HCT116 (cell line): ENCODE results near the gene MTHFR. TPM values are rescaled to one million over a fixed set of nuclear protein-coding genes. Genes with fewer than 3 reads are reported as not detected.

ENCODE experiments used
- ATAC-seq: fragments of 200-7000 bp; cut with Tn5 transposase; 2 replicates; pipeline ENCODE4 v1.9.1; 2020; ENCODE audit warnings: mild to moderate bottlenecking, moderate library complexity
- BruUV-seq: library from RNA; stranded (reverse); fragments of 400-500 nt; replicated peaks from 2 replicates; lab custom pipeline; 2021; lab: Mats Ljungman, UMichigan
- CTCF ChIA-PET: fragments of 300-600 bp; sonication (Branson Sonifier 250); formaldehyde crosslinking; loops from one replicate; lab custom pipeline; 2021; ENCODE audit warnings: antibody characterized with exemption; lab: Charles Lee
- POLR2A ChIA-PET: fragments of 300-600, 350-600 bp; sonication (Branson Sonifier 250); formaldehyde crosslinking; loops from one replicate; lab custom pipeline; 2021; ENCODE audit warnings: antibody characterized with exemption; lab: Charles Lee
- RAD21 ChIA-PET, 2 experiments: fragments of 300-600 bp; sonication (Branson Sonifier 250); formaldehyde crosslinking; loops; one replicate each; lab custom pipeline; 2023; ENCODE audit warnings: low total read pairs in 2 of 2; ENCODE audit not compliant: uncharacterized antibody in 2 of 2, unreplicated experiment in 2 of 2, low non-redundant PET in 1 of 2; lab: Charles Lee
- DNase-seq: peaks from one replicate; pipeline ENCODE4 v3.0.0-alpha.2; 2010; ENCODE audit warnings: low read depth, low spot score
- H2AFZ ChIP-seq: fragments of 200-600 bp; shearing (Covaris generic), sonication (generic); 2 replicates; pipeline ENCODE4 v1.6.1; 2017; ENCODE audit warnings: low read depth, mixed run types, mixed read lengths, antibody characterized with exemption, low read length; ENCODE audit not compliant: poor library complexity, severe bottlenecking
- H3K27ac ChIP-seq: 2 replicates; pipeline ENCODE4 v1.5.1; 2012; ENCODE audit warnings: low read depth, low read length
- H3K27me3 ChIP-seq: fragments of 200-600 bp; sonication (generic); 2 replicates; pipeline ENCODE4 v1.6.1; 2016; ENCODE audit warnings: mixed run types, low read length, mixed read lengths; ENCODE audit not compliant: insufficient read depth
- H3K36me3 ChIP-seq, 2 experiments: fragments of 200-500 bp in 1 of 2; fragments of 200-600 bp in 1 of 2; sonication (Bioruptor generic) in 1 of 2; sonication (generic) in 1 of 2; 2 replicates each; pipeline versions ENCODE4 v1.5.1 to v1.6.1; 2014 to 2016; ENCODE audit warnings: low read length in 2 of 2, inconsistent platforms in 1 of 2, mixed read lengths in 1 of 2, mixed run types in 1 of 2; ENCODE audit not compliant: insufficient read depth in 2 of 2, control insufficient read depth in 1 of 2
- H3K4me1 ChIP-seq, 2 experiments: fragments of 200-600 bp in 1 of 2; sonication (generic) in 1 of 2; 2 replicates each; pipeline versions ENCODE4 v1.5.1 to v1.6.1; 2012 to 2017; ENCODE audit warnings: low read length in 2 of 2, inconsistent platforms in 1 of 2, mild to moderate bottlenecking in 1 of 2, mixed read lengths in 1 of 2, mixed run types in 1 of 2, moderate library complexity in 1 of 2; ENCODE audit not compliant: insufficient read depth in 2 of 2, control insufficient read depth in 1 of 2
- H3K4me2 ChIP-seq: fragments of 200-600 bp; sonication (generic); 2 replicates; pipeline ENCODE4 v1.6.1; 2017; ENCODE audit warnings: mixed run types, low read length, mixed read lengths
- H3K4me3 ChIP-seq, 2 experiments: fragments of 200-600 bp in 1 of 2; sonication (generic) in 1 of 2; replicated peaks in 1 of 2; 2 replicates each; pipeline ENCODE4 v1.5.1; 2011 to 2016; ENCODE audit warnings: low read length in 2 of 2, control low read depth in 1 of 2, low read depth in 1 of 2, mild to moderate bottlenecking in 1 of 2, mixed read lengths in 1 of 2, mixed run types in 1 of 2
- H3K79me2 ChIP-seq: fragments of 200-600 bp; sonication (generic); 2 replicates; pipeline ENCODE4 v1.6.1; 2017; ENCODE audit warnings: mild to moderate bottlenecking, mixed run types, low read length, moderate library complexity, mixed read lengths; ENCODE audit not compliant: insufficient read depth
- H3K9ac ChIP-seq: fragments of 200-600 bp; sonication (generic); 2 replicates; pipeline ENCODE4 v1.6.1; 2016; ENCODE audit warnings: low read length, mixed read lengths
- H3K9me2 ChIP-seq: fragments of 200-600 bp; sonication (generic), shearing (Covaris generic); 2 replicates; pipeline ENCODE4 v1.6.1; 2017; ENCODE audit warnings: mixed run types, mild to moderate bottlenecking, moderate library complexity; ENCODE audit not compliant: insufficient read depth
- H3K9me3 ChIP-seq, 2 experiments: fragments of 200-500 bp in 1 of 2; fragments of 200-600 bp in 1 of 2; sonication (Bioruptor generic) in 1 of 2; sonication (generic) in 1 of 2; 2 replicates each; pipeline ENCODE4 v1.6.1; 2014 to 2017; ENCODE audit warnings: low read length in 2 of 2, mixed read lengths in 2 of 2, inconsistent platforms in 1 of 2, low read depth in 1 of 2, mild to moderate bottlenecking in 1 of 2, mixed run types in 1 of 2, moderate library complexity in 1 of 2; ENCODE audit not compliant: control insufficient read depth in 1 of 2, insufficient read depth in 1 of 2
- H4K20me1 ChIP-seq: fragments of 200-600 bp; sonication (generic), shearing (Covaris generic); 2 replicates; pipeline ENCODE4 v1.6.1; 2017; ENCODE audit warnings: mixed run types, mild to moderate bottlenecking, moderate library complexity; ENCODE audit not compliant: insufficient read depth
- ATF3 ChIP-seq: IDR thresholded peaks from 2 replicates; pipeline ENCODE4 v1.6.1; 2012
- CBX3 ChIP-seq: IDR thresholded peaks from 2 replicates; pipeline ENCODE4 v1.6.1; 2012; ENCODE audit warnings: low read depth
- ELF1 ChIP-seq: IDR thresholded peaks from 2 replicates; pipeline ENCODE4 v1.6.1; 2012; ENCODE audit warnings: low read depth, borderline replicate concordance
- FOSL1 ChIP-seq: IDR thresholded peaks from 2 replicates; pipeline ENCODE4 v1.6.1; 2012; ENCODE audit warnings: low read depth
- MAX ChIP-seq: IDR thresholded peaks from 2 replicates; pipeline ENCODE4 v1.6.1; 2012
- POLR2A ChIP-seq: IDR thresholded peaks from 2 replicates; pipeline ENCODE4 v1.7.0; 2011; ENCODE audit warnings: borderline replicate concordance; ENCODE audit not compliant: insufficient read depth, insufficient read length; ENCODE audit errors: extremely low read depth
- POLR2AphosphoS5 ChIP-seq: IDR thresholded peaks from 2 replicates; pipeline ENCODE4 v1.6.1; 2011; ENCODE audit warnings: mild to moderate bottlenecking, low read depth, low read length, moderate library complexity
- REST ChIP-seq: IDR thresholded peaks from 2 replicates; pipeline ENCODE4 v1.6.1; 2012; ENCODE audit warnings: low read depth
- SP1 ChIP-seq: IDR thresholded peaks from 2 replicates; pipeline ENCODE4 v1.6.1; 2012; ENCODE audit warnings: low read depth
- TCF7L2 ChIP-seq: IDR thresholded peaks from 2 replicates; pipeline ENCODE4 v1.7.0; 2011; ENCODE audit warnings: borderline replicate concordance, inconsistent platforms; ENCODE audit not compliant: insufficient read depth, insufficient read length; ENCODE audit errors: extremely low read depth
- ZBTB33 ChIP-seq: IDR thresholded peaks from 2 replicates; pipeline ENCODE4 v1.6.1; 2011; ENCODE audit warnings: mild to moderate bottlenecking, low read length, moderate library complexity; ENCODE audit not compliant: insufficient replicate concordance; ENCODE audit errors: extremely low read depth
- ZFX ChIP-seq: fragments of 450-650 bp; IDR thresholded peaks from 2 replicates; pipeline ENCODE4 v1.6.1; 2017
- ZNF274 ChIP-seq: fragments of 200-500 bp; sonication (Bioruptor generic); IDR thresholded peaks from 2 replicates; pipeline ENCODE4 v1.6.1; 2014; ENCODE audit warnings: mild to moderate bottlenecking, low read depth, low read length, inconsistent platforms
- intact Hi-C: fragments of 100-400 bp; cut with micrococcal nuclease; formaldehyde crosslinking; loops from 2 replicates; pipeline ENCODE4 v1.10.0; 2022
- total RNA-seq: library from RNA; stranded (reverse); gene quantifications from one replicate; pipeline ENCODE4 v1.2.1, GENCODE V29; 2021; ENCODE audit not compliant: unreplicated experiment

The MTHFR gene
- total RNA-seq, 1 experiment from 2014 or later = 20.9 TPM

- Histone ChIP-seq H3K9me3 (no peaks in the 10 kb centered on the region), H2AFZ (no peak overlapping the region), H3K9ac (no peak overlapping the region), H3K4me2 (peak overlapping the region; percentile 94), H3K9me2 (no peaks in the 10 kb centered on the region), H3K79me2 (peaks cover 9% of the 10 kb centered on the region; the same call in 1 of the 2 replicates), H3K4me3 (peak overlapping the region in 1 of 2 experiments; percentile 50; a peak in 1 of 4 replicates), H3K27ac (peak overlapping the region; percentile 54; the same call in 1 of the 2 replicates), H3K4me1 (peaks cover 38 to 64% of the 10 kb centered on the region in 2 experiments), H3K27me3 (no peaks in the 10 kb centered on the region), H3K36me3 (no peaks in the 10 kb centered on the region), H4K20me1 (no peaks in the 10 kb centered on the region)
- no peak for TF ChIP-seq POLR2AphosphoS5
- TF ChIP-seq FOSL1 = no peak
- no peak for TF ChIP-seq MAX
- no peak for TF ChIP-seq SP1
- TF ChIP-seq ELF1 = no peak
- TF ChIP-seq ZFX = no peak
- no peak for TF ChIP-seq ATF3
- ChIA-PET RAD21 (no interaction called here), POLR2A (no interaction called here), CTCF (no interaction called here)
- BruUV-seq = no TSS peak
- DNase-seq = no peak
- no peak for ATAC-seq
- intact Hi-C loops = no loop called here
Observed at GRCh38 chr1:11802616-11802972, 3.2 kb downstream of the MTHFR start.

- Histone ChIP-seq H3K4me3 (peak overlapping the region in 1 of 2 experiments; percentile 24; a peak in 2 of 4 replicates), H3K4me2 (peak overlapping the region; percentile 68), H3K27ac (peak overlapping the region; percentile 38), H3K36me3 (no peaks in the 10 kb centered on the region), H3K79me2 (no peaks in the 10 kb centered on the region), H3K9me2 (no peaks in the 10 kb centered on the region), H4K20me1 (no peaks in the 10 kb centered on the region), H3K27me3 (no peaks in the 10 kb centered on the region), H3K9ac (peak overlapping the region; percentile 34; the same call in 1 of the 2 replicates), H3K4me1 (peaks cover 33 to 54% of the 10 kb centered on the region in 2 experiments), H3K9me3 (no peaks in the 10 kb centered on the region), H2AFZ (no peak overlapping the region)
- ChIA-PET CTCF (no interaction called here), POLR2A (no interaction called here), RAD21 (interaction anchor here in 1 of 2 experiments (0.7 kb wide), 1 partner anchor 8 kb away, joined by 3 read pairs; no protein-coding TSS in a partner anchor)
- DNase-seq = peak; percentile 16
- intact Hi-C loops = no loop called here
- no TSS peak for BruUV-seq
- ATAC-seq = peak; percentile 37
- TF ChIP-seq ZBTB33 (no peak), MAX (no peak), ZNF274 (no peak), REST (no peak), TCF7L2 (no peak), POLR2A (no peak), FOSL1 (no peak), CBX3 (no peak)
Observed at GRCh38 chr1:11800756-11801433, 4.9 kb downstream of the MTHFR start.
